PC-3 (cell line): ENCODE results near the gene NRCAM.

Experiments
- EZH2phosphoT487 ChIP-seq: fragments of 300-600 bp; sonication (generic); IDR thresholded peaks from 2 replicates; pipeline ENCODE4 v1.6.1; 2018; ENCODE audit warnings: mild to moderate bottlenecking, antibody characterized with exemption, low read length, borderline replicate concordance
- TF ChIP-seq, protein P1 (sequence below): fragments of 300-600 bp; sonication (generic); conservative IDR thresholded peaks from 2 replicates; pipeline ENCODE4 v1.5.1; 2017; ENCODE audit warnings: antibody characterized with exemption, low read depth, mild to moderate bottlenecking, low read length

DNA sequence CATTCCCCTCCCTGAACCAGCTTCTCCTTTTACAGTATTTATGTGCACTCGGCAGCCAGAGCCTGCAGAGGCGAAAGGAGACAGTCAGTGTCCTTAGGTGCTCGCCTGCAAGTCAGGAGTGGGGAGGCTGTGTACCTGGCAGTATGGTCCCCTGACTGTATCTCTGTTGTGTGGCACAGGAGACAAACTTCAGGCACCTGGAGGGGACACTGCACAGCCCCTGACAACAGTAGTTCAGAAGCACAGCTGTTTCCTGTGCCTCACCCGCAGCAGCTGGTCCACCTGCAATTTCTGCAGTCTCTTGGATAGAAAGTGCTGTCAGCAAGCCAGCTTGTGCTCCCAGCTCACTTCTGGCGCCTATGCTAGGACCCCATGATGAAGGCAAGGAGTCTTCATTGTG lies 252.7 kb downstream of the NRCAM start:
- TF ChIP-seq, protein P1, sequence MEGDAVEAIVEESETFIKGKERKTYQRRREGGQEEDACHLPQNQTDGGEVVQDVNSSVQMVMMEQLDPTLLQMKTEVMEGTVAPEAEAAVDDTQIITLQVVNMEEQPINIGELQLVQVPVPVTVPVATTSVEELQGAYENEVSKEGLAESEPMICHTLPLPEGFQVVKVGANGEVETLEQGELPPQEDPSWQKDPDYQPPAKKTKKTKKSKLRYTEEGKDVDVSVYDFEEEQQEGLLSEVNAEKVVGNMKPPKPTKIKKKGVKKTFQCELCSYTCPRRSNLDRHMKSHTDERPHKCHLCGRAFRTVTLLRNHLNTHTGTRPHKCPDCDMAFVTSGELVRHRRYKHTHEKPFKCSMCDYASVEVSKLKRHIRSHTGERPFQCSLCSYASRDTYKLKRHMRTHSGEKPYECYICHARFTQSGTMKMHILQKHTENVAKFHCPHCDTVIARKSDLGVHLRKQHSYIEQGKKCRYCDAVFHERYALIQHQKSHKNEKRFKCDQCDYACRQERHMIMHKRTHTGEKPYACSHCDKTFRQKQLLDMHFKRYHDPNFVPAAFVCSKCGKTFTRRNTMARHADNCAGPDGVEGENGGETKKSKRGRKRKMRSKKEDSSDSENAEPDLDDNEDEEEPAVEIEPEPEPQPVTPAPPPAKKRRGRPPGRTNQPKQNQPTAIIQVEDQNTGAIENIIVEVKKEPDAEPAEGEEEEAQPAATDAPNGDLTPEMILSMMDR = no peak
- TF ChIP-seq EZH2phosphoT487 = no peak
